ENCODE data around the gene SOX18.
"Not testable (repeated sequence)": the region's sequence is repeated elsewhere in the genome, so short reads cannot be mapped to it uniquely, and the experiment has no call there.

Gene SOX18

GRCh38 chr20:64012385-64013154, 36.9 kb downstream of the SOX18 start:
- DNase-seq; in situ Hi-C loops (cut with HindIII; ENCODE audit: low pct_ligation_motif_present, low pct_unique_long_range_greater_than_20kb, low sequenced_read_pairs): not testable (repeated sequence)

- DNase-seq, result no peak
- in situ Hi-C loops (cut with HindIII; ENCODE audit: low pct_ligation_motif_present, low pct_unique_long_range_greater_than_20kb, low sequenced_read_pairs), result no loop called here
Observed at GRCh38 chr20:64011366-64011779, 38.1 kb downstream of the SOX18 start.

- no peak for DNase-seq
- in situ Hi-C loops (cut with HindIII; ENCODE audit: low pct_ligation_motif_present, low pct_unique_long_range_greater_than_20kb, low sequenced_read_pairs), result no loop called here
Observed at GRCh38 chr20:64010711-64011237, 38.7 kb downstream of the SOX18 start.

- in situ Hi-C loops (cut with HindIII; ENCODE audit: low pct_ligation_motif_present, low pct_unique_long_range_greater_than_20kb, low sequenced_read_pairs), result no loop called here
- no peak for DNase-seq
Observed at GRCh38 chr20:64009811-64010387, 39.5 kb downstream of the SOX18 start.

- in situ Hi-C loops (cut with HindIII; ENCODE audit: low pct_ligation_motif_present, low pct_unique_long_range_greater_than_20kb, low sequenced_read_pairs), result no loop called here
- no peak for DNase-seq
Observed at GRCh38 chr20:64006902-64007301, 42.5 kb downstream of the SOX18 start.

GRCh38 chr20:64006490-64006889, 42.9 kb downstream of the SOX18 start:
- no peak for DNase-seq
- in situ Hi-C loops (cut with HindIII; ENCODE audit: low pct_ligation_motif_present, low pct_unique_long_range_greater_than_20kb, low sequenced_read_pairs), result no loop called here

GRCh38 chr20:64005394-64005793, 44.0 kb downstream of the SOX18 start:
- in situ Hi-C loops (cut with HindIII; ENCODE audit: low pct_ligation_motif_present, low pct_unique_long_range_greater_than_20kb, low sequenced_read_pairs), result no loop called here
- DNase-seq, result no peak

- no peak for DNase-seq
- in situ Hi-C loops (cut with HindIII; ENCODE audit: low pct_ligation_motif_present, low pct_unique_long_range_greater_than_20kb, low sequenced_read_pairs), result no loop called here
Observed at GRCh38 chr20:64003960-64004725, 45.3 kb downstream of the SOX18 start.

GRCh38 chr20:64001607-64002011, 47.8 kb downstream of the SOX18 start:
- no peak for DNase-seq
- in situ Hi-C loops (cut with HindIII; ENCODE audit: low pct_ligation_motif_present, low pct_unique_long_range_greater_than_20kb, low sequenced_read_pairs), result no loop called here

- in situ Hi-C loops (cut with HindIII; ENCODE audit: low pct_ligation_motif_present, low pct_unique_long_range_greater_than_20kb, low sequenced_read_pairs), result no loop called here
- no peak for DNase-seq
Observed at GRCh38 chr20:64000906-64001305, 48.5 kb downstream of the SOX18 start.
